Right ventricle myocardium inferior (tissue), 1 donor: ENCODE measurements around the gene ZNF821. TPM values are rescaled to one million over a fixed set of nuclear protein-coding genes. Genes with fewer than 3 reads are reported as not detected.
"Not testable (repeated sequence)": the region's sequence is repeated elsewhere in the genome, so short reads cannot be mapped to it uniquely, and the experiment has no call there.

ENCODE experiments used
- ATAC-seq: fragments of 200-7000 bp; cut with Tn5 transposase; one replicate; pipeline ENCODE4 v1.9.1; 2020; ENCODE audit warnings: mild to moderate bottlenecking, moderate library complexity
- DNase-seq: peaks from one replicate; pipeline ENCODE4 v3.0.0; 2021; ENCODE audit errors: missing footprints
- intact Hi-C: fragments of 100-400 bp; cut with DNase I; formaldehyde crosslinking; loops from one replicate; pipeline ENCODE4 v1.11.0; 2022
- total RNA-seq: library from RNA; stranded (reverse); fragmentation: NEBNext Ultra II Directional; extraction: Animal tissue kit (Norgen Biotek cat#: 25700); gene quantifications from one replicate; pipeline ENCODE4 v1.2.1, GENCODE V29; 2021
- donor health status: DM: no; HTN: yes; CAD: no; lungs with severe emphysema.

The ZNF821 gene
- total RNA-seq, 1 donor from 2014 or later: 2.5 TPM

GRCh38 chr16:71905765-71906164, 21.8 kb upstream of the ZNF821 start:
- DNase-seq, intact Hi-C loops, ATAC-seq: not testable (repeated sequence)

GRCh38 chr16:71904239-71904638, 20.3 kb upstream of the ZNF821 start:
- intact Hi-C loops: no loop called here
- DNase-seq (no peak), ATAC-seq (no peak)

GRCh38 chr16:71903608-71904007, 19.6 kb upstream of the ZNF821 start:
- DNase-seq: no peak
- intact Hi-C loops: no loop called here
- ATAC-seq: peak; percentile 79

- DNase-seq (no peak), ATAC-seq (no peak)
- intact Hi-C loops: no loop called here
Observed at GRCh38 chr16:71902656-71903365, 18.8 kb upstream of the ZNF821 start.

GRCh38 chr16:71899171-71899570, 15.2 kb upstream of the ZNF821 start:
- DNase-seq (no peak), ATAC-seq (no peak)
- intact Hi-C loops: loop anchor here (5.0 kb wide), 1 partner anchor 108 kb away; the partner anchor contains the start of gene DHODH

GRCh38 chr16:71896764-71897368, 12.9 kb upstream of the ZNF821 start:
- intact Hi-C loops: loop anchor here (5.0 kb wide), 1 partner anchor 110 kb away; the partner anchor contains the start of gene DHODH
- no peak for ATAC-seq
- no peak for DNase-seq

- intact Hi-C loops: loop anchor here (1.0 to 5.0 kb wide), 2 partner anchors 88 to 111 kb away; partner anchors contain the start of genes AP1G1 and DHODH
- DNase-seq (peak; percentile 72), ATAC-seq (peak; percentile 39)
Observed at GRCh38 chr16:71895679-71896365, 11.8 kb upstream of the ZNF821 start.

GRCh38 chr16:71894921-71895678, 11.1 kb upstream of the ZNF821 start, which contains the start of gene IST1:
Gene IST1 (plus strand): TSS chr16:71895531. CDS start chr16:71915641, 20,110 bp downstream.
- peak; percentile 98 for ATAC-seq
- DNase-seq: peak; percentile 99
- intact Hi-C loops: loop anchor here (1.0 to 5.0 kb wide), 2 partner anchors 87 to 112 kb away; partner anchors contain the start of genes AP1G1 and DHODH

GRCh38 chr16:71894229-71894920, 10.4 kb upstream of the ZNF821 start:
- peak; percentile 0 for ATAC-seq
- intact Hi-C loops: no loop called here
- DNase-seq: peak; percentile 77

- ATAC-seq: no peak
- intact Hi-C loops: no loop called here
Observed at GRCh38 chr16:71893888-71894228, 9.9 kb upstream of the ZNF821 start.

GRCh38 chr16:71889147-71889546, 5.2 kb upstream of the ZNF821 start:
- DNase-seq (no peak), ATAC-seq (no peak)
- intact Hi-C loops: no loop called here

More at GRCh38 chr16:71893888-71894228, 9.9 kb upstream of the ZNF821 start:
- DNase-seq: no peak

GRCh38 chr16:71885261-71885650, 1.3 kb upstream of the ZNF821 start:
- intact Hi-C loops: no loop called here
- ATAC-seq (no peak), DNase-seq (no peak)

GRCh38 chr16:71883168-71883848, 674 bp downstream of the ZNF821 start:
- DNase-seq (no peak), ATAC-seq (peak; percentile 51)
- intact Hi-C loops: loop anchor here (2.0 to 5.0 kb wide), 2 partner anchors 36 to 77 kb away; partner anchors contain the start of gene ATXN1L

GRCh38 chr16:71882505-71883167, 1.3 kb downstream of the ZNF821 start:
- no peak for DNase-seq
- ATAC-seq: peak; percentile 51
- intact Hi-C loops: loop anchor here (2.0 to 5.0 kb wide), 2 partner anchors 35 to 78 kb away; partner anchors contain the start of gene ATXN1L

- DNase-seq: no peak
- intact Hi-C loops: loop anchor here (5.0 kb wide), 1 partner anchor 33 kb away; the partner anchor contains the start of gene ATXN1L
Observed at GRCh38 chr16:71880176-71880575, 3.8 kb downstream of the ZNF821 start.

GRCh38 chr16:71878911-71879310, 5.1 kb downstream of the ZNF821 start:
- DNase-seq (no peak), ATAC-seq (no peak)
- intact Hi-C loops: no loop called here

More at GRCh38 chr16:71880176-71880575, 3.8 kb downstream of the ZNF821 start:
- ATAC-seq: no peak

GRCh38 chr16:71873199-71873598, 10.8 kb downstream of the ZNF821 start:
- ATAC-seq (no peak), DNase-seq (no peak)
- intact Hi-C loops: no loop called here
